ENCODE results near the gene CBLC. TPM values are rescaled to one million over a fixed set of nuclear protein-coding genes. Genes with fewer than 3 reads are reported as not detected.
A peak's percentile ranks its signal among the peaks of the same experiment; 100 is the strongest.

The CBLC gene
- polyA plus RNA-seq, 1 experiment: not detected

DNA sequence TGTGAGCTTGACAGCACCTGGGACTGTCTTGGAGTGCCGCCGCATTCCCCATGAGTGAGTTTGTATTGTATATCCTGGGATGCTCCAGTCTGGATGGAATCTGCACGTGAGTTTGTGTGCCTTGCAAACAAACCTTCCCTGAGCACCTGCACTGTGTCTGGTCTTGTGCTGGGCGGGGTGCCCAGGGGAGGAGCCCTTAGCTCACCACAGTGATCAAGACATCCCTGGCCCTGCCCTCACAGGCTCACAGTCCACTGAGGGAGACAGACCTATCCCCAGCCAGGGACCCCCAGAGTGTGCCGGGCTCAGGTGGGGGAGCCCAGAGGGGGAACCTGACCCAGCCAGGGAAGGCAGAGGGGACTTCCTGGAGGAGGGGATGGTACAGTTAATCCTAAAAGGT lies 29.5 kb downstream of the CBLC start:
- no peak for DNase-seq (ENCODE audit: low read depth)
- Histone ChIP-seq H3K4me3 (ENCODE audit: low read depth, low read length) (no peak overlapping the region), H3K27me3 (ENCODE audit: control insufficient read depth, insufficient read depth, low read length) (peaks cover 3% of the 10 kb centered on the region; the same call in 1 of the 2 replicates), H3K36me3 (ENCODE audit: control insufficient read depth, insufficient read depth, low read length) (no peaks in the 10 kb centered on the region; the same call in 1 of the 2 replicates)
- POLR2A ChIA-PET: no interaction called here
- CTCF ChIA-PET: interaction anchor here (0.6 to 4.5 kb wide), 13 partner anchors 8 to 159 kb away, joined by 3 to 27 read pairs (median 6); partner anchors contain the start of gene NECTIN2
- TF ChIP-seq, protein P1, sequence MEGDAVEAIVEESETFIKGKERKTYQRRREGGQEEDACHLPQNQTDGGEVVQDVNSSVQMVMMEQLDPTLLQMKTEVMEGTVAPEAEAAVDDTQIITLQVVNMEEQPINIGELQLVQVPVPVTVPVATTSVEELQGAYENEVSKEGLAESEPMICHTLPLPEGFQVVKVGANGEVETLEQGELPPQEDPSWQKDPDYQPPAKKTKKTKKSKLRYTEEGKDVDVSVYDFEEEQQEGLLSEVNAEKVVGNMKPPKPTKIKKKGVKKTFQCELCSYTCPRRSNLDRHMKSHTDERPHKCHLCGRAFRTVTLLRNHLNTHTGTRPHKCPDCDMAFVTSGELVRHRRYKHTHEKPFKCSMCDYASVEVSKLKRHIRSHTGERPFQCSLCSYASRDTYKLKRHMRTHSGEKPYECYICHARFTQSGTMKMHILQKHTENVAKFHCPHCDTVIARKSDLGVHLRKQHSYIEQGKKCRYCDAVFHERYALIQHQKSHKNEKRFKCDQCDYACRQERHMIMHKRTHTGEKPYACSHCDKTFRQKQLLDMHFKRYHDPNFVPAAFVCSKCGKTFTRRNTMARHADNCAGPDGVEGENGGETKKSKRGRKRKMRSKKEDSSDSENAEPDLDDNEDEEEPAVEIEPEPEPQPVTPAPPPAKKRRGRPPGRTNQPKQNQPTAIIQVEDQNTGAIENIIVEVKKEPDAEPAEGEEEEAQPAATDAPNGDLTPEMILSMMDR (IDR thresholded peaks at IDR 0.05; ENCODE audit: insufficient read depth, low read depth, low read length): no peak

DNA sequence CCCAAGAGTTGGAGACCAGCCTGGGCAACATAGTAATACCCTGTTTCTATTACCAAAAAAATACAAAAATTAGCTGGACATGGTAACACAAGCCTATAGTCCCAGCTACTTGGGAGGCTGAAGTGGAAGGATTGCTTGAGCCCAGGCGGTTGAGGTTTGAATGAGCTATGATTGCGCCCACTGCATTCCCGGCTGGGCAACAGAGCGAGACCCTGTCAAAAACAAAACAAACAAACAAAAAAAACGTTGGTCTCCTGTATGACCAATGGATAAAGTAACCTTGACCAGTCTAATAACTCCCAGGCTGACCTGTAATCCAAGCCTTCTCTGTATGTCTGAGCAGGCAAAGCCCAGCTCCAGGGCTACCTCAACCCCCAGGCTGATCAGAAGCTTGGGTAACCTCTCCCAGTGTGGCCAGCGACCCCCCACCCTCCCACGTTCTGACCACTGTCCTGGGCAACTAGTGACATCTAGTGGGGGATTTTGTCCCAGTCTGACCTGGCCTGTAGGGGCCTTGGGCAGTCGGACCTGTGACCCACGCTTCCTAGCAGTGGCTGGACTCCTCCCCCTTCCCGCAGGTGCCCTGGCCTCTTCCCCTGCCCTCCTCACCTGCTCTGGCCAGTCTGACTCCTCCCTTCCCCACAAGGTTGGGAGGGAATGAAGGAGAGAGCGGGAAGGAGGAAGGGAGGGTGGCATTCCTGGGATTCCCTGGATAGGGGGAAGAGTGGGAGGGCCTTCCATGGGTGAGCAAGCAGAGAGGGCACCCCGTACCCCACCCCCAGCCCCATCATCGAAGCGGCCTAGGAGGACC lies 30.2 kb downstream of the CBLC start:
- ChIA-PET POLR2A (interaction anchor here (0.5 kb wide), 1 partner anchor 804 kb away, joined by 3 read pairs; no protein-coding TSS in a partner anchor), CTCF (interaction anchor here (0.7 to 4.5 kb wide), 13 partner anchors 9 to 160 kb away, joined by 3 to 27 read pairs (median 7); partner anchors contain the start of gene NECTIN2)

DNA sequence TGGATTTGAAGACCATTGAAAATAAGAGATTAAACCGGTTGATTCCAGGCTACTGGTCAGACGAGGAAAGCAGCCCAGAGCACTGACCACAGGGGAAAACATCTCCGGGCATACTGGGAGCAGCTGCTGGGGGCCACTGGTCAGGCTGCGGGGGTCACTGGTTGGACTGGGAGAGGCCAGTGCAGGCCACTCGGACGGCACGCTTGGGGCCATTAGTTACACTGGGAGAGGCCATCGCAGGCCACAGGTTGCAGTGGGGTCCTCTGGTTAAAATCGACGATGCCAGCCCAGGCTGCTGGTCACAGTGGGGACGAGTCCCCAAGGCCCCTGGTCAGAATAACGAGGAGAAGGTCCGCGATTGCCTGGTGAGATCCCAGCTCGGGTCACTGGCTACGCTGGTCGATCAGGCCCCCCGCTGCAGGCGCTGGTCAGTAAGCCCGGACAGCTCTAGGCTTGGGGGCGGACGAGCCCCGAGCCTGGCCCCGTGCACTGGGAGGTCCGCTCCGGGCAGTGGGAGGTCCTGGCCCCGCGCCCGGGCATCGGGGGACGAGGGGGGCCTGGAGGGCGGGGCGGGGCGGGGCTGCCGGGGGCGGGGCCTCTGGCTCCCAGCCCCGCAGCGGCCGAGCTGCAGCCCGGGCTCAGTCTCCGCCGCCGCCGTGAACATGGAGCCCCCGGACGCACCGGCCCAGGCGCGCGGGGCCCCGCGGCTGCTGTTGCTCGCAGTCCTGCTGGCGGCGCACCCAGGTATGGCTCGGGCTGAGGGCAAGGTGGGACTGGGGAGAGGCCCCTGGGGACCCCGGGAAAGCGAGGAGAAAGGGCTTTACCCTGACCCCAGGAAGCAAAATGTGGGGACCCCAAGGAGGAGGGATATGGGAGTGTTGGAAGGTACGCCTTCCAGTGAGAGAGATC lies 31.0 kb downstream of the CBLC start, which contains the start of gene BCAM:
BCAM (plus strand) TSS at position 641 of the 909 bp plus-strand sequence; CDS start at position 663, 22 bp downstream.
- Histone ChIP-seq H3K36me3 (ENCODE audit: control insufficient read depth, insufficient read depth, low read length) (peaks cover 3% of the 10 kb centered on the region), H3K4me3 (ENCODE audit: low read depth, low read length) (peak within 1 kb of the TSS; percentile 66), H3K27me3 (ENCODE audit: control insufficient read depth, insufficient read depth, low read length) (peaks cover 3% of the 10 kb centered on the region; the same call in 1 of the 2 replicates)
- no peak for DNase-seq (ENCODE audit: low read depth)
- TF ChIP-seq, protein P1 (IDR thresholded peaks at IDR 0.05; ENCODE audit: insufficient read depth, low read depth, low read length): no peak
- POLR2A ChIA-PET: interaction anchor here (0.5 kb wide), 1 partner anchor 805 kb away, joined by 3 read pairs; no protein-coding TSS in a partner anchor
- CTCF ChIA-PET: interaction anchor here (0.6 to 4.5 kb wide), 14 partner anchors 10 to 240 kb away, joined by 3 to 27 read pairs (median 4); no protein-coding TSS in a partner anchor

More for the DNA sequence above, 30.2 kb downstream of the CBLC start:
- TF ChIP-seq, protein P1 (IDR thresholded peaks at IDR 0.05; ENCODE audit: insufficient read depth, low read depth, low read length): peak; percentile 60
- no peaks in the 10 kb centered on the region; the same call in 1 of the 2 replicates for H3K36me3 ChIP-seq (ENCODE audit: control insufficient read depth, insufficient read depth, low read length)
- no peak for DNase-seq (ENCODE audit: low read depth)
- H3K27me3 ChIP-seq (ENCODE audit: control insufficient read depth, insufficient read depth, low read length): peaks cover 3% of the 10 kb centered on the region; the same call in 1 of the 2 replicates
- H3K4me3 ChIP-seq (ENCODE audit: low read depth, low read length): no peak overlapping the region

DNA sequence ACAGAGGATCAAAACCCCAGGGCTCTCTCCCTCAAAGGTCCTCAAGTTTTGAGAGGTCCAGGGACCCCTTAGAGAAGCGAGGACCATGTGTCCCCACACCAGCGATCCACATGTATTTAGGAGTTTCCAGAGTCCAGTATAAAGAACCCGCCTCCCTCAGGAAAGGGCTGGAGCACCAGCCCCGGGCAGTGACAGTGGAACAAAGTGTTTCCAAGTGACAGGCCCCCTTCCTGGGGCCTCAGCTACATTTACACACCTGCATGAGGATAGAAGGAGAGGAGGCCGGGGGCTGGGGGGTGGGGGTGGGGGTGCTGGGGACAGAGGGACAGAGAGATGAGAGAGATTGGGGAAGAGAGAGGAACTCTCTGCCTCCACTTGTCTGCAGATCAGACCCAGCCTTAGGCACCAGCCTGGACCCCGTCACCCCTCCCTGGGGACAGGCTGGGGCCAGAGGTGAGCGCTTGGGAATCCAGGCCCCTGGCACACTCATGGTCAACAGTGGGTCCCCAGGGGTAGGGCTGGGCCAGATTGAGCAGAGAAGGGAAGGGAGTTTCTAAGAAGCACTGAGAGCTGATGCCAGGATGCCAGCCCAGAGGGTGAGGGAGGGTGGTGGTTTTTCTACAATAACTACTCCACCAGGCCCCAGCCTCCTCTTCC lies 32.0 kb downstream of the CBLC start:
- Histone ChIP-seq H3K4me3 (ENCODE audit: low read depth, low read length) (peak overlapping the region; percentile 66), H3K36me3 (ENCODE audit: control insufficient read depth, insufficient read depth, low read length) (peaks cover 7% of the 10 kb centered on the region), H3K27me3 (ENCODE audit: control insufficient read depth, insufficient read depth, low read length) (no peaks in the 10 kb centered on the region; the same call in 1 of the 2 replicates)
- POLR2A ChIA-PET: no interaction called here
- TF ChIP-seq, protein P1 (IDR thresholded peaks at IDR 0.05; ENCODE audit: insufficient read depth, low read depth, low read length): no peak
- no peak for DNase-seq (ENCODE audit: low read depth)
- CTCF ChIA-PET: interaction anchor here (1.2 to 4.5 kb wide), 7 partner anchors 11 to 121 kb away, joined by 3 to 27 read pairs (median 12); no protein-coding TSS in a partner anchor
